ENCODE data around the gene CABP1. TPM values are rescaled to one million over a fixed set of nuclear protein-coding genes. Genes with fewer than 3 reads are reported as not detected.

Gene CABP1
- total RNA-seq, 2 experiments from 2014 or later: 0.17 to 0.31 TPM

DNA sequence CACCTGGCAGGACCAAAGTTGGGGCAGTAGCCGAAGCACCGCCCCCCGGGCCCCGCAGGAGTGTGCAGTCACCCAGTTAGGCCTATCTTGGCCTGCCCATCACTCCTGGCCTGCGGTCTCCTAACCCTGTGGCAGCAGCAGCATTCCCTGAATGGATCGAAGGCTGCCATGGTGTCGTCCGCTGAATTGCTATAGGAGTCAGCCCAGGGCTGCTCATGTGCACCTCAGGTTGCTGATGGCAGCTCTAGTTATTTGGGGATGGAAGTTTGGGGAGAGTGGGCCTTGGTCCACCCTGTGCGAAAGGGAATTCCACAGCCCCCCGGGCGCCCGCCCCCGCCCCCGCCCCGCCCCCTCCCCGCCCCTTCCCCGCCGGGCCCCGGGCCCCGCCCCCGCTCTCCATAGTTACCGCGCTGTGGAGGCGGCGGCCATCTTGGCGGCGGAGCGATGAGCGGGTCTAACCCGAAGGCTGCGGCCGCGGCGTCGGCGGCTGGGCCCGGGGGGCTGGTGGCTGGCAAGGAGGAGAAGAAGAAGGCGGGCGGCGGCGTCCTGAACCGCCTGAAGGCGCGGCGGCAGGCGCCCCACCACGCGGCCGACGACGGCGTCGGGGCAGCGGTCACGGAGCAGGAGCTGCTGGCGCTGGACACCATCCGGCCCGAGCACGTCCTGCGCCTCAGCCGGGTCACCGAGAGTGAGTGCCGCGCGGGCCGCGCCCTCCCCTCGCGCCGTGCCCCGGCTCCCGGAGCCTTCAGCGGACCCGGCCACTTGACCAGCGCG is 69.8 kb downstream of the CABP1 start, which contains the start of gene UNC119B:
TSS of gene UNC119B (plus strand) at position 428 of the 774 bp plus-strand sequence. CDS start at position 445, 17 bp downstream.
- CTCF ChIA-PET: interaction anchor here (0.8 to 2.5 kb wide), 4 partner anchors 61 to 262 kb away, joined by 3 to 15 read pairs (median 6); no protein-coding TSS in a partner anchor
- POLR2A ChIA-PET: interaction anchor here (0.5 to 1.0 kb wide), 5 partner anchors 15 to 349 kb away, joined by 3 to 5 read pairs (median 4); partner anchors contain the start of gene POP5

- POLR2A ChIA-PET: interaction anchor here (0.5 to 1.0 kb wide), 3 partner anchors 14 to 348 kb away, joined by 3 to 5 read pairs (median 3); partner anchors contain the start of gene POP5
- CTCF ChIA-PET: interaction anchor here (0.8 to 2.5 kb wide), 4 partner anchors 62 to 261 kb away, joined by 3 to 15 read pairs (median 6); no protein-coding TSS in a partner anchor
Observed at GRCh38 chr12:120710805-120711296, 70.4 kb downstream of the CABP1 start.

- POLR2A ChIA-PET: no interaction called here
Observed at GRCh38 chr12:120711411-120711810, 71.0 kb downstream of the CABP1 start.

GRCh38 chr12:120712610-120713009 is 72.2 kb downstream of the CABP1 start:
- CTCF ChIA-PET: interaction anchor here (1.4 to 2.5 kb wide), 3 partner anchors 64 to 130 kb away, joined by 5 to 15 read pairs (median 9); partner anchors contain the start of gene POP5
- POLR2A ChIA-PET: no interaction called here

More at GRCh38 chr12:120711411-120711810, 71.0 kb downstream of the CABP1 start:
- CTCF ChIA-PET: interaction anchor here (1.3 to 2.5 kb wide), 4 partner anchors 62 to 129 kb away, joined by 3 to 15 read pairs (median 7); partner anchors contain the start of gene POP5

GRCh38 chr12:120713861-120714482 is 73.5 kb downstream of the CABP1 start:
- CTCF ChIA-PET: interaction anchor here (1.0 to 1.4 kb wide), 3 partner anchors 65 to 259 kb away, joined by 3 read pairs; no protein-coding TSS in a partner anchor
- POLR2A ChIA-PET: no interaction called here

Other genes with a start within 250 kb of the CABP1 start
- 100 to 1,000 TPM; 494 TPM for gene COX6A1, start 202.5 kb upstream of the CABP1 start, total RNA-seq
- gene TRIAP1, start 194.2 kb upstream of the CABP1 start, total RNA-seq: 10 to 100 TPM; 68.2 to 69.1 TPM
- gene GATC, start 194.2 kb upstream of the CABP1 start, total RNA-seq: 10 to 100 TPM; 30.8 to 32.1 TPM
- gene SRSF9, start 170.9 kb upstream of the CABP1 start, total RNA-seq: 100 to 1,000 TPM; 275 to 281 TPM
- gene DYNLL1, start 144.5 kb upstream of the CABP1 start, total RNA-seq: 100 to 1,000 TPM; 269 to 277 TPM
- gene COQ5, start 111.5 kb upstream of the CABP1 start, total RNA-seq: 10 to 100 TPM; 33.7 to 36.0 TPM
- gene RNF10, start 106.3 kb upstream of the CABP1 start, total RNA-seq: 100 to 1,000 TPM; 165 to 168 TPM
- gene POP5, start 59.2 kb upstream of the CABP1 start, total RNA-seq: 10 to 100 TPM; 75.4 to 75.6 TPM
- gene MLEC, start 46.5 kb downstream of the CABP1 start, total RNA-seq: 100 to 1,000 TPM; 128 to 132 TPM
- 10 to 100 TPM; 26.2 to 29.8 TPM for gene UNC119B, start 69.8 kb downstream of the CABP1 start, total RNA-seq
- gene ACADS, start 85.2 kb downstream of the CABP1 start, total RNA-seq: 10 to 100 TPM; 11.8 to 12.6 TPM